Measurements from ENCODE around the gene GAPDH. TPM values are rescaled to one million over a fixed set of nuclear protein-coding genes. Genes with fewer than 3 reads are reported as not detected.

The GAPDH gene
- total and polyA plus RNA-seq, 8 donors, result 1,126 to 2,070 (median 1,660) TPM

- Histone ChIP-seq H3K4me3 (peak overlapping the region in 1 of 2 donors; percentile 23), H3K27me3 (no peaks in the 10 kb centered on the region), H3K9me3 (no peaks in the 10 kb centered on the region), H3K4me1 (peaks cover 25 to 66% of the 10 kb centered on the region in 2 donors), H3K27ac (peak overlapping the region in 1 of 2 donors; percentile 95), H3K36me3 (peaks cover 0 to 59% of the 10 kb centered on the region in 2 donors)
- intact Hi-C loops (cut with DNase I), result no loop called here
- no peak for TF ChIP-seq CTCF (IDR thresholded peaks at IDR 0.05)
- peak in 1 of 4 donors; percentile 23 for DNase-seq
- no peak for ATAC-seq
These were observed 14.8 kb downstream of the GAPDH start for GRCh38 chr12:6548966-6549683.

- intact Hi-C loops (cut with DNase I), result no loop called here
- Histone ChIP-seq H3K36me3 (peaks cover 0 to 53% of the 10 kb centered on the region in 2 donors), H3K4me1 (peaks cover 25 to 72% of the 10 kb centered on the region in 2 donors), H3K9me3 (no peaks in the 10 kb centered on the region), H3K27me3 (no peaks in the 10 kb centered on the region), H3K27ac (peak overlapping the region in 1 of 2 donors; percentile 95), H3K4me3 (peak overlapping the region in 1 of 2 donors; percentile 23)
- DNase-seq (peak in 1 of 4 donors; percentile 76), ATAC-seq (no peak)
- TF ChIP-seq CTCF (IDR thresholded peaks at IDR 0.05), result no peak
These were observed 15.4 kb downstream of the GAPDH start for GRCh38 chr12:6549684-6550151.

- Histone ChIP-seq H3K4me3 (peak overlapping the region in 1 of 2 donors; percentile 23), H3K27me3 (no peaks in the 10 kb centered on the region), H3K9me3 (no peaks in the 10 kb centered on the region), H3K36me3 (peaks cover 0 to 46% of the 10 kb centered on the region in 2 donors), H3K27ac (peak overlapping the region; percentile 63 to 95), H3K4me1 (peaks cover 25 to 77% of the 10 kb centered on the region in 2 donors)
- intact Hi-C loops (cut with DNase I), result no loop called here
- peak in 2 of 4 donors; percentile 74 to 89 for DNase-seq
- TF ChIP-seq CTCF (IDR thresholded peaks at IDR 0.05), result no peak
- ATAC-seq, result peak; percentile 38
These were observed 16.2 kb downstream of the GAPDH start for GRCh38 chr12:6550294-6551062.

- Histone ChIP-seq H3K27ac (peak overlapping the region; percentile 63 to 95), H3K36me3 (peaks cover 0 to 40% of the 10 kb centered on the region in 2 donors), H3K9me3 (no peaks in the 10 kb centered on the region), H3K4me3 (peak overlapping the region in 1 of 2 donors; percentile 23), H3K27me3 (no peaks in the 10 kb centered on the region), H3K4me1 (peaks cover 25 to 78% of the 10 kb centered on the region in 2 donors)
- ATAC-seq (peak; percentile 6), DNase-seq (peak in 2 of 4 donors; percentile 62 to 88)
- TF ChIP-seq CTCF (IDR thresholded peaks at IDR 0.05), result no peak
- intact Hi-C loops (cut with DNase I), result no loop called here
These were observed 16.7 kb downstream of the GAPDH start for GRCh38 chr12:6551063-6551461.

Data from left lung (tissue), 10 donors.